ENCODE data around the gene SOD3.

Gene SOD3, protein sequence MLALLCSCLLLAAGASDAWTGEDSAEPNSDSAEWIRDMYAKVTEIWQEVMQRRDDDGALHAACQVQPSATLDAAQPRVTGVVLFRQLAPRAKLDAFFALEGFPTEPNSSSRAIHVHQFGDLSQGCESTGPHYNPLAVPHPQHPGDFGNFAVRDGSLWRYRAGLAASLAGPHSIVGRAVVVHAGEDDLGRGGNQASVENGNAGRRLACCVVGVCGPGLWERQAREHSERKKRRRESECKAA

DNA sequence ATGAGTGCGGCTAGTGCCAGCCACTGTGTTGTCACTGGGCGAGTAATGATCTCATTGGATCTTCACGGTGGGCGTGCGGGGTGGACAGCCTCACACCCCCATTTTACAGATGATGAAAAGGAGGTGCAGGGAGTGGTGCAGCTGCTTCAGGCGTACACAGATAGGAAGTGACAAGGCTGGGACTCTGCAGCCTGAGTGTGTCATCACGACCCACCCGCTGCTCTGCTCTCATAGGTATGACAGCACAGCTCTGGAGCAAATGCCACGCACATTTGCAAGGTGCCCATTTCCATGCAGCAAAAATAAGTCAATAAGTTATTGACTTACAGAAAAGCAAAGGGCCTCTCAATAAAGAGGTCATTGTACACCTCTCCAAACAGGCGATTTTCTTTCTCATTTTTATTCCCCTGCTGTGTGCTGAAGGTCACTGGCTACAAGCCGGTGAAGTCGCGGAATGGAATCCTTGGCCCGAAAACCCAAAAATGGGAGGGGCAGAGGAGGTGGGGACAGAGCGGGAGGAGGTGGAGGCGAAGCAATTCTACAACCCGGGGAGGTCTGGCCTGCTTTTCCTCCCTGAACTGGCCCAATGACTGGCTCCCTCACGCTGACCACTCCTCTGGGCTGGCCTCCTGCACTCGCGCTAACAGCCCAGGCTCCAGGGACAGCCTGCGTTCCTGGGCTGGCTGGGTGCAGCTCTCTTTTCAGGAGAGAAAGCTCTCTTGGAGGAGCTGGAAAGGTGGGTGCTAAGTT is at the start of gene SOD3:
Gene SOD3 (plus strand): TSS at position 658 of the 750 bp plus-strand sequence. CDS start 3,949 bp downstream, outside the sequence.
- no peak for DNase-seq

DNA sequence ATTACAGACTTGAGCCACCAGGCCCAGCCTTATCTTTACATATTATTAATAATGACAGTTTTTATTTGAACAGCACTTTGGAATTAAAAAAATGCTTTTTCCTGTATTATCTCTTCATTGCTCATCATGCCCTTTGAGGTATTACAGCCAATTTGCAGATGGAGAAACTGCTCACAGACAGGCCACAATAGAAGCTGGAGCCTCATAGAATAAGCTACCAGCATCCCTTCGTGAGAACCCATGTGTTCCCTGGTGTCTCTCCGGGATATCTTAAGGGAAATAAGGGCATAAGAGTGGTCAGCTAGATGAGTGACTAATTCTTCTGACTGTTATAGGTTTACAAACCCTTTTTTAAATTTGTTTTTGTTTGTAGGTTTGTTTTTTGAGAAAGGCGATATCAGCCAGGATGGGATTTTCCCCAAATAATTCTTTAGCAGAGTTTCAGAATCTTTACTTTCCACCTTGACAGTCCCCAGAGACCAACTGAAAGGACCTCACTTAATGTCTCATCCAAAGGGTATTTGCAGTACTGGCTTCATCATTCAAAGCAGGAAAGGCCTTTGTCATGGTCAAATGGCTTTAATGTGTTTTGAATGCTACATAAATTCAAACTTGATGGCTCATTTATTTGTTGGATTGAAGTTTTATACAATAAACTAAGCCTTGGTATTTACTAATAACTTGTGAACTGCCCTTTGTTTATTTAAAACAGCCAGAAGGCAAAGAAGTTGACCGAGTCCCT is 48.0 kb upstream of the SOD3 start:
- DNase-seq: no peak

DNA sequence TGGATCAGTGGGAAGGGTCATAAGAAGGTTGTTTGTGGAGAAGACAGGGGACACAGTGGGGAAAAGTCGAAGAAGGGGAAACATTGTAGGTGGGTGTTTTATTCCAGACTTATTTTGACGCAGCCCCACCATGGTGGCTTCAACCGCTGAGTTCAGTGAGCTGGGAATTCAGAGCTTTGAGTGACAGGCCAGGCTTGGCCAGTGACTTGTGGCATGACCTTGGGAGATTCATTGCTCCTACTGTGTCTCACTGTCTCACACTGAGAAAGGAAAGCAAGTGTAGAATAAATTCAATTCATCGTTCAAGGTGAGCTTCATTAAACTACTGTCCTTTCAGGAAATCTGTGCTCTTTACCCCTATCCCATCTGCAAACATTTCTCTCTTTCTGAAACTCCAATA is 47.4 kb upstream of the SOD3 start:
- no peak for DNase-seq

DNA sequence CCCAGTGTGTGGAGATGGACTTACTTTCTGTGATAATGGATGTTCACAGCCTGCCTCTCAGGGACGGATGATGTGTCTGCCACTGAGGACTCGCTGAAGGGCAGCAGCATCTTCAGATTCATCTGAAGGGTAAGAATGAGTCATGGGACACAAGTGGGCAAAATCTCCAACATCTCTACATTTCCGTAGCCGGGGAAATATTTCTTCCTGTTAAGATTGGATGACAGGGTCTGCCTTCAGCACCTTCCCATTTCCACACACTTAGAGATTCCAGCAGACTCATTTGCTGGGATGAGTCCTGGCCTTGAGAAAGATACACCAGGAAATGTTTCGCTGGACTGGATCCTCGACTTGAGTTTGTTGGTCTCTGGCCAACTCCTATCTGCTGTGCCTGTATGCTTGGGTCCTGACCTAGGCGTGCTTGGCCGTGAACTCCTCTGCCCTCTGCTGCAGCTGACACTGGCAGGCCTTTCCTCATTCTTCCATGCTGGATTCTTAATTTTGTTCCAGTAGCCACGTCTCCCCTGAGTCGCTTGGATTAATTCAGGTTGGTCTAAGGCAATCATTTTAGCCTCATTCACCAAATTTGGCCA is 46.5 kb upstream of the SOD3 start:
- no peak for DNase-seq

DNA sequence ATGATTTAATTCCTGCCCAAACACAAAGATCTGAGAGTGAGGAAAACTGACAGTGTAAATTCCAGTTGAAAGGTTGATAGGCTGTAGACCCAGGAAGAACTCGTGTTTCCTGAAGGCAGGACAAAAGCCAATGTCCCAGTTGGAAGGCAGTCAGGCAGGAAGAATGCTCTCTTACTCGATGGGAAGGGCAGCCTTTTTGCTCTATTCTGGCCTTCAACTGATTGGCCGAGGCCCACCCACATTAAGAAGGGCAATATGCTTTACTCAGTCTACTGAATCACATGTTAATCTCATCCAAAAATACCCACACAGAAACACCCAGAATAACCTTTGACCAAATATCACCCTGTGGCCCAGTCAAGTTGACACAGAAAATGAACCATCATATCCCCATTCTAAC is 45.3 kb upstream of the SOD3 start:
- no peak for DNase-seq

DNA sequence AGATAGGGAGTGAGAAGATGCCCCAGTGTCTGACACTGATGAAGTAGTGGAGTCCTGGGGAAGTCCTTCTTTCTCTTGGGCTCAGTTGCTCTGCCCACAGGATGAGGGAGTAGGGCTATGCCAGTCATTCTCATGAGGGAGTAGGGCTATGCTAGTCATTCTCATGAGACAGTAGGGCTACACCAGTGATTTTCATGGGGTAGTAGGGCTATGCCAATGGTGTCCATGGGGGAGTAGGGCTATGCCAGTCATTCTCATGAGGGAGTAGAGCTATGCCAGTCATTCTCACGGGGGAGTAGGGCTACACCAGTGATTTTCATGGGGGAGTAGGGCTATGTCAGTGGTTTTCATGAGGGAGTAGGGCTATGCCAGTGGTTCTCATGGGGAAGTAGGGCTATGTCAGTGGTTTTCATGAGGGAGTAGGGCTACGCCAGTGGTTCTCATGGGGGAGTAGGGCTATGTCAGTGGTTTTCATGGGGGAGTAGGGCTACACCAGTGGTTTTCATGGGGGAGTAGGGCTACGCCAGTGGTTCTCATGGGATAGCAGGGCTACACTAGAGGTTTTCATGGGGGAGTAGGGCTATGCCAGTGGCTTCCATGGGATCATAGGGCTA is 43.3 kb upstream of the SOD3 start:
- DNase-seq: no peak

DNA sequence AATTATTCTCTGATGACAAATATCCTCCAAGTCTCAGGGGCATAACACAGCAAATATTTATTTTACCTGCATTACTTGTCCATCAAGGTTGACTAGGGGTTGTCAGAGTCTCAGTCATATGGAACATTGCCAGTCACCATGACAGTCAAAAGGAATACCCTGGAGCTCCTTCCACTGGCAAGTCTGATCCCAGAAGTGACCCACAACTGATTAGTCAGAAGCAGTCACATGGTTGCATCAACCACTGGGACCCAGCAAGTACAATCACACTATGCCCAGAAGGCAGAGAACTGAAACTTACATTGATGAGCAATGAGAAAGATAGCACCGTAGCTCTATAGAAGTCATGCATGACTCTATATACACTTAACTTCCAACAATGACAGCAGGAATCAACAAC is 41.9 kb upstream of the SOD3 start:
- DNase-seq: no peak

DNA sequence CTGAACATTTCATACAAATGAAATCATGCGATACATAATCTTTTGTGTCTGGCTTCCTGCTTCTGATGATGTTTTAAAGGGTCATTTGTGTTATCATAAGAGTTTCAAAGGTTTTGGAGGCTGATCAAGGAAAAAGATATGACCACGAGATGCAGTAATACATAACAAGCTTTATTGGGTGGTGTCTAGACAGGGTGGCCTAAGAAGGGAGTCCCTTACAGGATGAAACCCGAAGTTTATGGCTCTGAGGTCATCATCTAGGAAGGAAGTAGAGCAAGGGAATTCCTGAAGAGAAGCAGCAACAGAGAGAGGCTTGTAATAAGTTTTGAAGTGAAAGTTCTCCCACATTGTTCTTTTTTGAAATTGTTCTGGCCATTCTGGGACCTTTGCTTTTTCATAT is 40.8 kb upstream of the SOD3 start:
- DNase-seq: no peak

DNA sequence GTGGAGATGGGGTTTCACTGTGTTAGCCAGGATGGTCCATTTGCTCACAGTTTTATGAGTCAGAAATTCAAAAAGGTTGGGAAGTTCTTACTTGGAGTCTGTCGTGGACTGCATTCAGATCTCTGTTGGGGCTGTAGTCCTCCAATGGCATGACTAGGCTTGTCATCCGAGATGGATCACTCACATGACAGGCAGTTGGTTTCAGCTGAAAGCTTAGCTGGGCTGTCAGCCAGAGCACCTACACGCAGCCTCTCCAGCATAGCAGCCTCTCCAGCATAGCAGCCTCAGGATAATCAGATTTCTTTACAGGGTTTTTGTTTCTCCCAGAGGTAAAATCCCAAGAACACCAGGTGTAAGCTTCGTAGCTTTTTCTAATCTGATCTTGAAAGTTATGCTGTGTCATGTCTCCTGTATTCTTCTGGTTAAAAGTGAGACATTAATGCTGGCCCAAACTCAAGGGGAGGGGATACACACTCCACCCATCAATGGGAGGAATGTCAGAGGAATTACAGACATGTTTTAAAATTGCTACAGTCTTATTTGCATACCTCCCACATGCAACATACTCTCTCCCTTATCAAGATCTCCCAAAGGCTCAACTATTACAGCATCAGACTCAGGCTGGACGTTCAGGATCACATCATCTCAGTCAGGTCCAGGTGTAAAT is 31.6 kb upstream of the SOD3 start:
- DNase-seq: no peak

DNA sequence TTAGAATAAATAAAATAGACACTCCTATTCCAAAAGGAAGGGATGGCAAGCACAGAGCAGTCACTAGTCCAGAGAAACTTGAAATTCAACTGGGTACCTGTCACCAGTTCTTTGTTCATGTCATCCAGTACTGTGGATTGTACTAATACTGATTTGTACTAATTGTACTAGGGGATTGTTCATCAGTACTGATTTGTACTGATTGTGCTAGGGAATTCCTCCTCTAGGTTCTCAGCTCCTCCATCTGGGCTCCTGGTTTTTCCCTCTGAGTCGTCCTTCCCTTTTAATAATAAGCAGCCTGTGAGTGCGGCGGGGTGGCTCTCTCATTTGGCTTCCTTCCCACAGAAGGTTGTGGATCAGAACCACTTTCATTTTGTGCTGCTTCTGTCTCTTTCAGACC is 31.0 kb upstream of the SOD3 start:
- DNase-seq: no peak

DNA sequence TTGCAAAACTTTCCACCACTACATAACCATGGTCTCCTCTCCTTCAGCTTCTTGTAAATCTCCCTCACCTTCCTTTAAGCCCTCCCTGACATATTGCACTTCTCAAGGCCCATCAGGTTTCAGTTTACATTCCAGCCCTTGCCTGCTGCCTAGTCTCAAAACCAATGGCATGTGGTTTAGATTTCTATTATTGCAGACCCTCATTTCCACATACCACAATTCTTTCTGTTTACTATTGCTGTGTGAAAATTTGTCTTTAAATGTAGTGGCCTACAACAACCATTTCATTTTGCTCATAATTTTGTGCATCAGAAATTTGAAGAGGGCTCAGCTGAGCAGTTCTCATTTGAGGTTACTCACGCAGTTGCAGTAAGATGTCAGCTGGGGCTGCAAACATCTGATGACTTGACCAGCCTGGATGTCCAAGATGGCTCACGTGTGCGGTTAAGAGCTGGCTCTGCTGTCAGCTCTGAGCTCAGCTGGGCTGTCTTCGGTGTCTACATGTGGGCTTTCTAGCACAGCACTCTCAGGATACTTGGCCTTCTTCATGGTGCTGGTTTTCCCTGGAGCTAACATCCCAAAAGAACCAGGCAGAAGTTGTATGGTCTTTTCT is 29.9 kb upstream of the SOD3 start:
- no peak for DNase-seq

DNA sequence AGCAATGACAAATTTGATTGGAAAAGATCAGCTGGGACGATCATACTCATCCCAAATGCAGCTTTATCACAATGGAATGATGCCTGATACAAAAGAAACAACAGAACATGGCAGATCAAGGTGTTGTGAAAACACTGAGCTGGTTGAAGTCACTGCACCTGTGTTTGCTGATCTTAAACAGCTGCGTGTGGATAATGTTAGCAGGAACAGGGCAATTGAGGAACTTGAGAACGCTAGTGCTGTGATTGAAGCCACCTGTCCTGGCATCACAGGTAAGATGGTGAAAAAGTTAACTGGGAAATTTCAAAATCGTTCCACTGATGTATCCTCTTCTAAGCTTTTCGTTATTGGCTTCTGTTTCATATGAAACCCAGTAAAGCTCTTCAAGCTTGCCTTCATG is 27.4 kb upstream of the SOD3 start:
- no peak for DNase-seq

DNA sequence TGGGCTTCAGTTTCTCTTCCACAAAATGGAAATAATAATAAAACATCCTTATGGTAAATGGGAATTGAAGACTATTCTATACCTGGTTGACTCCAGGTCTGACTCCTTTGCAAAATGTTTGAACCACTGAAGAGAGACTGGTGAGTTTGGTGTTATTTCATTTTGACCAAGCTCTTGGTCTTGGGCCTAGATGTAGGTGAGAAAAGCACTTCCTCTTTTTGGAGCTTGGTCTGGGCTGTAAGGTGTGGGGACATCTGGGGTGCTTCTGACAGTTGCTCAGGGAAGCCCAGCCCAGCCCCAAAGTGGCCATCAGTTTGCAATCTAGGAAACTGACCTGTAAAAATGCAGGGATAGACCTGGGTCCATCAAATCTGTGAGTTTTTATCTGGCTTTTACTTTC is 26.8 kb upstream of the SOD3 start:
- DNase-seq: no peak

DNA sequence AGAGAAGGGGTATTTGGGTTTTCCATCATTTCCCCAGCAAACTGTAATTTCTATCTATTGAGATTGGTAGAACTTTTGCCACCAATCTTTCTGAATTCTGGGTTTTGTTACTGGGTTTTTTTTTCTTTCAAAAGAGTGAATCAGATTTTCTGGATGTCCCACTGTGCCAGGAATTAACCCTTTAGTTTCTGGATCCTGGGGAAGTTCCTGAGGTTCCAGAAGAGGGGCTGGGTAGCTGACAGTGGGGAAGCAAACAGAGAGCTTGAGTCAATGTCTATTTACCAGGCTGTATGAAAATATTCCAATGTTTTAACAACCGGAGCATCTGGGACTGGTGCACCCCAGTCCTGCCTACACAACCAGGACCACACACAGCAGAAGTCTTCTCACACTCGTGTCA is 25.8 kb upstream of the SOD3 start:
- DNase-seq: no peak

DNA sequence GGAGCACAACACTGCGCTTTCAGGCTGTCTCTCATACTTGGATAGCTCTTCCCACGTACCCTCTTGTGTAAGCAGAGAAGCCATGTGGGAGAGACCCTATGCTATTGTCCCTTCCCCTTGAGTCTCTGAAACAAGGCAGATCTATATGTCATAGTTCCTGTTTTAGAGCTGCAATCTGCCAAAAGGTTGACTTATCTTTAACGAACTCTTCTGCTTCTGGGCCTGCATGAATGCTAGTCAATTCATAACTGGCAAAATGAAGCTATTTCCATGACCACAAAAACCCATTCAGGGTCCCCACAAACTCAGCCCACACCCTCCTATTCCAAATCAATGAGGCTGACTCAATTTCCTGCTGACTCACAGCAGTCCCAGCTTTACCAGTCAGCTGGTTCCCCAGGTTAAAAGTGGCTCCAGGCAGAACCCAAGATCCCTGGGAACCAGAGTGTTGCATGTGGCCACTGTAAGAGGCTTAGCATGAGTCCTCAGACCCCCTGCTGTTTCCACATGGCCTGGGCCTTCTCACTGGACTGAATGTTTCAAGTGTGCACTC is 25.3 kb upstream of the SOD3 start:
- no peak for DNase-seq

DNA sequence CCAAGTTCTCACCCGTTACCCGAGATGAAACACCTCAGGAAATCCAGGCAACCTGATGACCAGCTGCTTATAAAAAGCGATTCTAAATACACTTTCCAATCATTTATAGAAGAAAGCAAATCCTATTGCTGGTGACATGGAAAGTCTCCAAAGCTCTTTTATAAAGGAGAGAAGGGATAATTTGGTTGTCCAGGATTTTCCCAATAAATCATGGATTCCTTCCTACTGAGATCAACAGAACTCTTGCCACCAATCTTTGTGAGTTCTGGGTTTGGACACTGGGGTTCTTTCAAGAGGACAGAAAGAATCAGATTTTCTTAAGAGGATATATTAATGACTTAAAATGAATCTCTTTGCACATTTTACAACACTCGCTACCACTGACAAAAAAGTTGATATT is 24.7 kb upstream of the SOD3 start:
- DNase-seq: no peak

DNA sequence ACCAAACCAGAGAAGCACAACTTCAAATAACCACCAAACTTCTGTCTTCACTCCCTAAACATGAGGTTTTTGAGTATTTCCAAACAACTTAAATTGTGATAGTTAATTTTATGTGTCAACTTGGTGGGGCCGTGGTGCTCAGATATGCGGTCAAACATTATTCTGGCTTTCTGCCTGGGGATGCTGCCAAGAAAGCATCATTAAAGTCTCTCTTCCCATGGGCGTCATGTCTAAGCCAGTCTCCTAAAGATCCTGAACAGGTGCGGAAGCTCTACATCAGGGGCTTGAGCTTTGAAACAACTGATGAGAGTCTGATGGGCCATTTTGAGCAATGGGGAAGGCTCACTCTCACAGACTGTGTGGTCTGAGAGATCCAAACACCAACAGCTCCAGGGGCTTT is 24.1 kb upstream of the SOD3 start:
- no peak for DNase-seq

DNA sequence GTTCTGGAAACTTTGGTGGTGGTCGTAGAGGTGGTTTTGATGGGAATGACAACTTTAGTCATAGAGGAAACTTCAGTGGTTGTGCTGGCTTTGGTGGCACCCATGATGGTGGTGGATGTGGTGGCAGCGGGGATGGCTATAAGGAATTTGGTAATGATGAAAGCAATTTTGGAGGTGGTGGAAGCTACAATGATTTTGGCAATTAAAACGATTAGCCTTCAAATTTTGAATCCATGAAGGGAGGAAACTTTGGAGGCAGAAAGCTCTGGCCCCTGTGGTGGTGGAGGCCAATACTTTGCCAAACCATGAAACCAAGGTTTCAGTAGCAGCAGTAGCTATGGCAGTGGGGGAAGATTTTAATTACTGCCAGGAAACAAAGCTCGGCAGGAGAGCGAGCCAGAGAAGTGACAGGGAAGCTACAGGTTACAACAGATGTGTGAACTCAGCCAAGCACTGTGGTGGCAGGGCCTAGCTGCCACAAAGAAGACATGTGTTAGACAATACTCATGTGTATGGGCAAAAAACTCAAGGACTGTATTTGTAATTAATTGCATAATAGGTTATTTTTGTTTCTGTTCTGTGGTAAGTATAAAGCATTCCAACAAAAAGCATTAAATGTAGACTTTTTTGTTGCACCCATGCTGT is 23.2 kb upstream of the SOD3 start:
- DNase-seq: no peak

DNA sequence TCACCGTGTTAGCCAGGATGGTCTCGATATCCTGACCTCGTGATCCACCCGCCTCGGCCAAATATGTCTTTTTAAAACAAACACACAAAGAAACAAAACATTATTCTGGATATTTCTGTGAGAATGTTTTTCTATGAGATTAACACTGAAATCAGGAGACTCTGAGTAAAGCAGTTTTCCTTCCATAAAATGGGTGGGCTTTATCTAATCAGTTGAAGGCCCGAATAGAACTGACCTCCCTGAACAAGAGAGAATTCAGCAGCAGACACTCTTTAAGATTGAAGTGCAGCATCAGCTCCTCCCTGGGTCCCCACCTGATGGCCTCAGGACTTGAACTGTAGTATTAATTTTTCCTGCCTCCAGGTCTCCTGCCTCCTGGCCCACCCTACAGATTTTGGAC is 22.4 kb upstream of the SOD3 start:
- DNase-seq: no peak

DNA sequence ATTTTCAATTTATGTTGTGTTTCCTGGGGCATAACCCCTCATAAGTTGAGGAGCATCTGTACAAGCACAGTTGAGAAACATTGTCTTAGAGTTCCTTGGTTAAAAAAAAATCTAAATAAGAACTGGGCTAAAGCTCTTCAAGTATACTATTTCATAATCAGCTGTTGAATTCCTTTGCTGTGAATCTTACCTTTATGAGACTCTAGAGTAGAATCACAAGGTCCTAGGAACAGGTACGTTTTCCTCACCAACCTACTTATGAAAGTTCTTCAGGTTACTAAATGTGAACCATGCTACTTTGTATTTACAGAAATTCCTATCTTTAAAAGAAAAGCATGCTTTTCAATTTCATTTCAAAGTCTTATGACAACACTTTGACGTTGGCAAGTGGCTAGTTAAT is 20.9 kb upstream of the SOD3 start:
- no peak for DNase-seq

DNA sequence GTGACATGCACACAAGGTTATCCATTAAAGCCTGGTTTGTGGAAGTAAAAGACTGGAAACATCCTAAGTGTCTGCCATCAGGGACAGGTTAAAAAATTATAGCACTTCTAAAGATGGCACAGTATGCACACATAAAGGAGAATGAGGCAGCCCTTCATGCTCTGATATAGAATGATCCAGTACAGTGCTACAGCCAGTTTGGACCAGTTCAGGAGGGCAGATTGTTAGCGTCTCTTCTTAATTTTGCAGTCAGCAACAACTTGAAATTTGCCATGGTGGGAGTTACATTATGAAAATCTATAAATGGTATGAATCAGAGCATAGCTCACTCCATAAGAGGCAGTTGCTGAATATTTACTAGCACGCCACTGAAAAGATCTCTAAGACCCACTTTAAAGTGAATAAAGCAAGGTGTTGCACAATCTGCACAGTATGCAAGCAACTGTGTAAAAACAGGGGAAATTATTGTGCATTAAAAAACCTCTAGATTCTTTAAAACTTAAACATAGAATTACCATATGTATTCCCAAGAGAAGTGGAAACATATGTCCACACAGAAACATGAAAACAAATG is 20.3 kb upstream of the SOD3 start:
- DNase-seq: no peak

All from CD4-positive, alpha-beta T cell treated with Interleukin-4 for 4 hours (primary cell).